Measurements from ENCODE around the gene CRISPLD2. TPM values are rescaled to one million over a fixed set of nuclear protein-coding genes. Genes with fewer than 3 reads are reported as not detected.

The CRISPLD2 gene
- total RNA-seq, 1 experiment from 2014 or later, result 9.4 TPM

GRCh38 chr16:84788920-84789391 lies 30.8 kb upstream of the CRISPLD2 start:
- CTCF ChIA-PET, result interaction anchor here (0.5 kb wide), 2 partner anchors 166 to 334 kb away, joined by 3 to 4 read pairs; no protein-coding TSS in a partner anchor
- DNase-seq (ENCODE audit: low spot score) (no peak), ATAC-seq (no peak)
- POLR2A ChIA-PET, result interaction anchor here (0.6 kb wide), 1 partner anchor 512 kb away, joined by 3 read pairs; no protein-coding TSS in a partner anchor
- H3K4me3 Mint-ChIP-seq, result no peak overlapping the region
- no peaks in the 10 kb centered on the region for H3K27me3 Mint-ChIP-seq (ENCODE audit: low read depth)
- 0 out of 2 replicates have a peak, but pooled peaks cover under 1% of the 10 kb centered on the region for H3K4me1 Mint-ChIP-seq
- TF ChIP-seq ELF4 (CRISPR knock-in tag; IDR thresholded peaks at IDR 0.05; ENCODE audit: low read depth), result no peak
- TF ChIP-seq ARID4B (CRISPR knock-in tag; IDR thresholded peaks at IDR 0.05; ENCODE audit: borderline replicate concordance), result no peak
- H3K36me3 Mint-ChIP-seq, result no peaks in the 10 kb centered on the region
- no peaks in the 10 kb centered on the region for H3K9me3 Mint-ChIP-seq
- no peak overlapping the region for H3K27ac Mint-ChIP-seq

- ChIA-PET POLR2A (no interaction called here), CTCF (interaction anchor here (0.5 kb wide), 1 partner anchor 166 kb away, joined by 4 read pairs; no protein-coding TSS in a partner anchor)
These were observed 30.4 kb upstream of the CRISPLD2 start for GRCh38 chr16:84789431-84789830.

GRCh38 chr16:84790301-84790700 lies 29.5 kb upstream of the CRISPLD2 start:
- H3K9me3 Mint-ChIP-seq, result no peaks in the 10 kb centered on the region
- H3K4me1 Mint-ChIP-seq, result peaks cover 3% of the 10 kb centered on the region; the same call in 1 of the 2 replicates
- H3K4me3 Mint-ChIP-seq, result no peak overlapping the region
- no peaks in the 10 kb centered on the region for H3K36me3 Mint-ChIP-seq
- POLR2A ChIA-PET, result no interaction called here
- ATAC-seq, result no peak
- DNase-seq (ENCODE audit: low spot score), result no peak
- no peak overlapping the region for H3K27ac Mint-ChIP-seq
- H3K27me3 Mint-ChIP-seq (ENCODE audit: low read depth), result no peaks in the 10 kb centered on the region
- CTCF ChIA-PET, result no interaction called here
- TF ChIP-seq ATF6 (CRISPR knock-in tag; IDR thresholded peaks at IDR 0.05) (no peak), JAZF1 (CRISPR knock-in tag; IDR thresholded peaks at IDR 0.05) (no peak), NFE2L1 (CRISPR knock-in tag; IDR thresholded peaks at IDR 0.05) (no peak), ZNF317 (CRISPR knock-in tag; IDR thresholded peaks at IDR 0.05; ENCODE audit: borderline replicate concordance, low read depth) (no peak), HMGXB4 (CRISPR knock-in tag; IDR thresholded peaks at IDR 0.05) (no peak), CBFB (CRISPR knock-in tag; IDR thresholded peaks at IDR 0.05; ENCODE audit: low read depth) (no peak), ZMAT4 (CRISPR knock-in tag; IDR thresholded peaks at IDR 0.05) (no peak)

More at GRCh38 chr16:84789431-84789830, 30.4 kb upstream of the CRISPLD2 start:
- Mint-ChIP-seq H3K9me3 (no peaks in the 10 kb centered on the region), H3K27me3 (ENCODE audit: low read depth) (no peaks in the 10 kb centered on the region), H3K4me3 (no peak overlapping the region), H3K36me3 (no peaks in the 10 kb centered on the region), H3K4me1 (no peaks in the 10 kb centered on the region), H3K27ac (no peak overlapping the region)
- ATAC-seq (no peak), DNase-seq (ENCODE audit: low spot score) (no peak)
- no peak for TF ChIP-seq NFE2L1 (CRISPR knock-in tag; IDR thresholded peaks at IDR 0.05)
- no peak for TF ChIP-seq GRHL2 (CRISPR knock-in tag; IDR thresholded peaks at IDR 0.05; ENCODE audit: insufficient replicate concordance, severe bottlenecking)
- no peak for TF ChIP-seq RELA (CRISPR knock-in tag; IDR thresholded peaks at IDR 0.05; ENCODE audit: borderline replicate concordance)
- no peak for TF ChIP-seq USF2 (CRISPR knock-in tag; IDR thresholded peaks at IDR 0.05)
- no peak for TF ChIP-seq E2F1 (CRISPR knock-in tag; IDR thresholded peaks at IDR 0.05)
- no peak for TF ChIP-seq CREM (CRISPR knock-in tag; IDR thresholded peaks at IDR 0.05)
- TF ChIP-seq SMAD3 (CRISPR knock-in tag; IDR thresholded peaks at IDR 0.05; ENCODE audit: borderline replicate concordance), result no peak
- no peak for TF ChIP-seq IRF2 (CRISPR knock-in tag; IDR thresholded peaks at IDR 0.05; ENCODE audit: borderline replicate concordance, low read depth)
- no peak for TF ChIP-seq ZBTB43 (CRISPR knock-in tag; IDR thresholded peaks at IDR 0.05)

Measured in WTC11 (cell line).